ENCODE measurements around the gene PDE8A.

DNA sequence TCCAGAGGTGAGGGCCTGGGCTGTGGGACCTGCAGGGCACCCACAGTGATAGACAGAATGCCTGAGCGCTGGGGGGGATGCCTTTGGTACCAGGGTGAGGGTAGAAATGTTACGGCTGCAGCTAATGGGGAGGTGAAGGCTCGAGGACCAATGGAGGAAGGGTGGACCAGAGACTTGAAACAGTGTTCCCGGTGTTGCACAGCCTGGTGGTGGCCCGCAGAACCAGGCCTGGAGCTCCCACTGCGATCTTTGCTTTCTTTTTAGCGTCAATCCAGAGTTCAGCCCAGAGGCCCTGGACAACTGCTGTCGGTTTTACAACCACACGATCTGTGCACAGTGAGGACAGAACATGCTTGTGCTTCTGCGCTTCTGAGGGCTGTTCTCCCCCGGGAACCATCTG, 36.8 kb upstream of the PDE8A start:
- TF ChIP-seq, protein P1, sequence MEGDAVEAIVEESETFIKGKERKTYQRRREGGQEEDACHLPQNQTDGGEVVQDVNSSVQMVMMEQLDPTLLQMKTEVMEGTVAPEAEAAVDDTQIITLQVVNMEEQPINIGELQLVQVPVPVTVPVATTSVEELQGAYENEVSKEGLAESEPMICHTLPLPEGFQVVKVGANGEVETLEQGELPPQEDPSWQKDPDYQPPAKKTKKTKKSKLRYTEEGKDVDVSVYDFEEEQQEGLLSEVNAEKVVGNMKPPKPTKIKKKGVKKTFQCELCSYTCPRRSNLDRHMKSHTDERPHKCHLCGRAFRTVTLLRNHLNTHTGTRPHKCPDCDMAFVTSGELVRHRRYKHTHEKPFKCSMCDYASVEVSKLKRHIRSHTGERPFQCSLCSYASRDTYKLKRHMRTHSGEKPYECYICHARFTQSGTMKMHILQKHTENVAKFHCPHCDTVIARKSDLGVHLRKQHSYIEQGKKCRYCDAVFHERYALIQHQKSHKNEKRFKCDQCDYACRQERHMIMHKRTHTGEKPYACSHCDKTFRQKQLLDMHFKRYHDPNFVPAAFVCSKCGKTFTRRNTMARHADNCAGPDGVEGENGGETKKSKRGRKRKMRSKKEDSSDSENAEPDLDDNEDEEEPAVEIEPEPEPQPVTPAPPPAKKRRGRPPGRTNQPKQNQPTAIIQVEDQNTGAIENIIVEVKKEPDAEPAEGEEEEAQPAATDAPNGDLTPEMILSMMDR (IDR thresholded peaks at IDR 0.05) = no peak
- TF ChIP-seq EZH2 (IDR thresholded peaks at IDR 0.05; ENCODE audit: borderline replicate concordance, insufficient read depth, low read depth, low read length, poor library complexity, severe bottlenecking) = no peak

Measured in B cell (primary cell).